ENCODE measurements around the gene COL5A3. TPM values are rescaled to one million over a fixed set of nuclear protein-coding genes. Genes with fewer than 3 reads are reported as not detected.

Gene COL5A3
- total and polyA plus RNA-seq, 4 donors = 4.9 to 84.7 (median 10.8) TPM

GRCh38 chr19:10018786-10019185 is 8.5 kb upstream of the COL5A3 start:
- H3K9me3 ChIP-seq (ENCODE audit: control insufficient read depth, low read length) = no peaks in the 10 kb centered on the region
- H3K27me3 ChIP-seq (ENCODE audit: control insufficient read depth in 1 of 2, insufficient read depth in 2 of 2, low read length in 1 of 2) = no peaks in the 10 kb centered on the region
- 78 to 83% methylated on average over 9 of the region's 9 CpGs for WGBS, 2 donors
- H3K27ac ChIP-seq (ENCODE audit: low read depth in 1 of 2, low read length in 2 of 2) = no peak overlapping the region
- intact Hi-C loops (cut with DNase I) = no loop called here
- no peaks in the 10 kb centered on the region for H3K4me1 ChIP-seq (ENCODE audit: control insufficient read depth in 1 of 2, insufficient read depth in 2 of 2, low read length in 2 of 2)
- ATAC-seq (ENCODE audit: low FRiP score) = no peak
- DNase-seq = no peak
- no peak overlapping the region for H3K4me3 ChIP-seq (ENCODE audit: low read length in 2 of 2)
- H3K36me3 ChIP-seq (ENCODE audit: control insufficient read depth in 1 of 2, insufficient read depth in 2 of 2, low read length in 1 of 2) = no peaks in the 10 kb centered on the region

- Histone ChIP-seq H3K27ac (ENCODE audit: low read depth in 1 of 2, low read length in 2 of 2) (no peak overlapping the region), H3K4me1 (ENCODE audit: control insufficient read depth in 1 of 2, insufficient read depth in 2 of 2, low read length in 2 of 2) (no peaks in the 10 kb centered on the region), H3K27me3 (ENCODE audit: control insufficient read depth in 1 of 2, insufficient read depth in 2 of 2, low read length in 1 of 2) (no peaks in the 10 kb centered on the region), H3K4me3 (ENCODE audit: low read length in 2 of 2) (no peak overlapping the region), H3K9me3 (ENCODE audit: control insufficient read depth, low read length) (no peaks in the 10 kb centered on the region), H3K36me3 (ENCODE audit: control insufficient read depth in 1 of 2, insufficient read depth in 2 of 2, low read length in 1 of 2) (no peaks in the 10 kb centered on the region)
- no peak for ATAC-seq (ENCODE audit: low FRiP score)
- WGBS, 2 donors = 82 to 85% methylated on average over 3 of the region's 3 CpGs
- intact Hi-C loops (cut with DNase I) = no loop called here
- DNase-seq = no peak
These were observed 8.0 kb upstream of the COL5A3 start for GRCh38 chr19:10018263-10018662.

- H3K27me3 ChIP-seq (ENCODE audit: control insufficient read depth in 1 of 2, insufficient read depth in 2 of 2, low read length in 1 of 2) = no peaks in the 10 kb centered on the region
- no peak overlapping the region for H3K4me3 ChIP-seq (ENCODE audit: low read length in 2 of 2)
- H3K4me1 ChIP-seq (ENCODE audit: control insufficient read depth in 1 of 2, insufficient read depth in 2 of 2, low read length in 2 of 2) = peaks cover 0 to 4% of the 10 kb centered on the region in 2 donors
- no peak overlapping the region for H3K27ac ChIP-seq (ENCODE audit: low read depth in 1 of 2, low read length in 2 of 2)
- no peaks in the 10 kb centered on the region for H3K9me3 ChIP-seq (ENCODE audit: control insufficient read depth, low read length)
- no peaks in the 10 kb centered on the region for H3K36me3 ChIP-seq (ENCODE audit: control insufficient read depth in 1 of 2, insufficient read depth in 2 of 2, low read length in 1 of 2)
- WGBS, 2 donors = 29 to 36% methylated on average over 6 of the region's 6 CpGs
- no peak for ATAC-seq (ENCODE audit: low FRiP score)
- DNase-seq = no peak
- intact Hi-C loops (cut with DNase I) = loop anchor here in 1 of 2 donors (5.0 kb wide), 1 partner anchor 77 kb away; the partner anchor contains the start of gene OLFM2
These were observed 3.7 kb upstream of the COL5A3 start for GRCh38 chr19:10013834-10014618.

GRCh38 chr19:10013316-10013715 is 3.0 kb upstream of the COL5A3 start, which contains the start of gene RDH8:
Gene RDH8, plus strand, starts transcription at chr19:10013483. Its CDS starts 15 bp downstream, at chr19:10013498.
- no peaks in the 10 kb centered on the region for H3K36me3 ChIP-seq (ENCODE audit: control insufficient read depth in 1 of 2, insufficient read depth in 2 of 2, low read length in 1 of 2)
- H3K27me3 ChIP-seq (ENCODE audit: control insufficient read depth in 1 of 2, insufficient read depth in 2 of 2, low read length in 1 of 2) = no peaks in the 10 kb centered on the region
- no peak for ATAC-seq (ENCODE audit: low FRiP score)
- no peak within 1 kb of the TSS for H3K27ac ChIP-seq (ENCODE audit: low read depth in 1 of 2, low read length in 2 of 2)
- DNase-seq = no peak
- intact Hi-C loops (cut with DNase I) = loop anchor here in 1 of 2 donors (5.0 kb wide), 1 partner anchor 76 kb away; the partner anchor contains the start of gene OLFM2
- H3K9me3 ChIP-seq (ENCODE audit: control insufficient read depth, low read length) = no peaks in the 10 kb centered on the region
- H3K4me1 ChIP-seq (ENCODE audit: control insufficient read depth in 1 of 2, insufficient read depth in 2 of 2, low read length in 2 of 2) = peaks cover 0 to 4% of the 10 kb centered on the region in 2 donors
- WGBS, 2 donors = 64 to 67% methylated on average over 10 of the region's 10 CpGs
- no peak within 1 kb of the TSS for H3K4me3 ChIP-seq (ENCODE audit: low read length in 2 of 2)

- Histone ChIP-seq H3K27ac (ENCODE audit: low read depth in 1 of 2, low read length in 2 of 2) (no peak overlapping the region), H3K27me3 (ENCODE audit: control insufficient read depth in 1 of 2, insufficient read depth in 2 of 2, low read length in 1 of 2) (no peaks in the 10 kb centered on the region), H3K4me1 (ENCODE audit: control insufficient read depth in 1 of 2, insufficient read depth in 2 of 2, low read length in 2 of 2) (peaks cover 0 to 4% of the 10 kb centered on the region in 2 donors), H3K36me3 (ENCODE audit: control insufficient read depth in 1 of 2, insufficient read depth in 2 of 2, low read length in 1 of 2) (no peaks in the 10 kb centered on the region), H3K4me3 (ENCODE audit: low read length in 2 of 2) (no peak overlapping the region), H3K9me3 (ENCODE audit: control insufficient read depth, low read length) (no peaks in the 10 kb centered on the region)
- DNase-seq (no peak), ATAC-seq (ENCODE audit: low FRiP score) (no peak)
- intact Hi-C loops (cut with DNase I) = loop anchor here in 1 of 2 donors (5.0 kb wide), 1 partner anchor 75 kb away; the partner anchor contains the start of gene OLFM2
- WGBS, 2 donors = 28 to 42% methylated on average over 7 of the region's 7 CpGs
These were observed 1.7 kb upstream of the COL5A3 start for GRCh38 chr19:10011974-10012373.

- intact Hi-C loops (cut with DNase I) = loop anchor here in 1 of 2 donors (5.0 kb wide), 1 partner anchor 74 kb away; the partner anchor contains the start of gene OLFM2
- no peaks in the 10 kb centered on the region for H3K9me3 ChIP-seq (ENCODE audit: control insufficient read depth, low read length)
- no peaks in the 10 kb centered on the region for H3K27me3 ChIP-seq (ENCODE audit: control insufficient read depth in 1 of 2, insufficient read depth in 2 of 2, low read length in 1 of 2)
- no peak for DNase-seq
- no peak overlapping the region for H3K4me3 ChIP-seq (ENCODE audit: low read length in 2 of 2)
- H3K36me3 ChIP-seq (ENCODE audit: control insufficient read depth in 1 of 2, insufficient read depth in 2 of 2, low read length in 1 of 2) = no peaks in the 10 kb centered on the region
- H3K27ac ChIP-seq (ENCODE audit: low read depth in 1 of 2, low read length in 2 of 2) = no peak overlapping the region
- ATAC-seq (ENCODE audit: low FRiP score) = no peak
- H3K4me1 ChIP-seq (ENCODE audit: control insufficient read depth in 1 of 2, insufficient read depth in 2 of 2, low read length in 2 of 2) = peaks cover 0 to 4% of the 10 kb centered on the region in 2 donors
- 59 to 71% methylated on average over 9 of the region's 9 CpGs for WGBS, 2 donors
These were observed 635 bp upstream of the COL5A3 start for GRCh38 chr19:10010939-10011338.

- peaks cover 0 to 4% of the 10 kb centered on the region in 2 donors for H3K4me1 ChIP-seq (ENCODE audit: control insufficient read depth in 1 of 2, insufficient read depth in 2 of 2, low read length in 2 of 2)
- intact Hi-C loops (cut with DNase I) = loop anchor here in 1 of 2 donors (5.0 kb wide), 1 partner anchor 72 kb away; the partner anchor contains the start of gene OLFM2
These were observed 535 bp downstream of the COL5A3 start for GRCh38 chr19:10009714-10010224.

GRCh38 chr19:10008184-10008765 is 2.0 kb downstream of the COL5A3 start:
- no peaks in the 10 kb centered on the region for H3K9me3 ChIP-seq (ENCODE audit: control insufficient read depth, low read length)
- no peak overlapping the region for H3K4me3 ChIP-seq (ENCODE audit: low read length in 2 of 2)
- H3K27me3 ChIP-seq (ENCODE audit: control insufficient read depth in 1 of 2, insufficient read depth in 2 of 2, low read length in 1 of 2) = no peaks in the 10 kb centered on the region
- ATAC-seq (ENCODE audit: low FRiP score) (no peak), DNase-seq (no peak)
- peak overlapping the region in 1 of 2 donors; percentile 37 for H3K27ac ChIP-seq (ENCODE audit: low read depth in 1 of 2, low read length in 2 of 2)
- no peaks in the 10 kb centered on the region for H3K36me3 ChIP-seq (ENCODE audit: control insufficient read depth in 1 of 2, insufficient read depth in 2 of 2, low read length in 1 of 2)
- intact Hi-C loops (cut with DNase I) = no loop called here
- WGBS, 2 donors = 40 to 52% methylated on average over 11 of the region's 11 CpGs
- peaks cover 0 to 4% of the 10 kb centered on the region in 2 donors for H3K4me1 ChIP-seq (ENCODE audit: control insufficient read depth in 1 of 2, insufficient read depth in 2 of 2, low read length in 2 of 2)

More at GRCh38 chr19:10009714-10010224, 535 bp downstream of the COL5A3 start:
- H3K27me3 ChIP-seq (ENCODE audit: control insufficient read depth in 1 of 2, insufficient read depth in 2 of 2, low read length in 1 of 2) = no peaks in the 10 kb centered on the region
- no peak overlapping the region for H3K27ac ChIP-seq (ENCODE audit: low read depth in 1 of 2, low read length in 2 of 2)
- no peaks in the 10 kb centered on the region for H3K9me3 ChIP-seq (ENCODE audit: control insufficient read depth, low read length)
- ATAC-seq (ENCODE audit: low FRiP score) (no peak), DNase-seq (no peak)
- H3K4me3 ChIP-seq (ENCODE audit: low read length in 2 of 2) = peak overlapping the region in 1 of 2 donors; percentile 9
- WGBS, 2 donors = 2% methylated on average over 22 of the region's 22 CpGs
- H3K36me3 ChIP-seq (ENCODE audit: control insufficient read depth in 1 of 2, insufficient read depth in 2 of 2, low read length in 1 of 2) = no peaks in the 10 kb centered on the region
